NCI-H2171 treated with DMSO at 0.1 percent for 48 hours (cell line): ENCODE results near the gene PLB1.
A peak's percentile ranks its signal among the peaks of the same experiment; 100 is the strongest.

Experiments
- DNase-seq: peaks from one replicate; lab custom pipeline; 2025; lab: John Stamatoyannopoulos, UW

Gene PLB1

DNA sequence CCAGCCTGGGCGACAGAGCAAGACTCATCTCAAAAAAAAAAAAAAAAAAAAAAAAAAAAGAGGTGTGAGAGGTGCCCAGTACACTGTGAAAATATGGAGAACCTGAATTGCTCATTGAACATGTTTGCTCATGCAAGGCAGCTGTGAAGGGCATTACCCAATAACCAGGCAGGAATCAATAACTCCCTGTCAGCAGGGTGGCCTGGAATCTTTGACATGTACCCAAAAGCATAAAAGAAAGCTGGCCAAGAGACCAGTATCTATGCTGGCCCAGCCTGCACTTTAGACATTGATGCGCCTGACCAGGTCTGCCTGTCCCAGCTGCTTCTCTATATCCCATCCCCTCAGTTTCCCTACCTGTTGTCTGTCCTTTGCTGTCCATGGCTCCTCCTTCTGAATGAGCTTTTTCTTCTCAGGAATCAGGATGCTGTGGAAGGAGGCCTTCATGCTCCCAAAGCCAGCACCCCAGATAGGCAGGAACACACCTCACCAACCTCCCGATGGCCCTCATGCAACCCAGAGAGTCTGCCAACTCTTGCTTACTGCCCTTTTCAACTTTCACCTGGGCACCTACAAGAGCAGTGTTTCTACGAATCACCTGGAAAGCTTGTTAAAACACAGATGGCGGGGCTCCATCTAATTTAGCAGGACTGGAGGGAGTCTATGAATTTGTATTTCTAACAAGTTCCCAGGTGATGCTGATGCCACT is 172.4 kb downstream of the PLB1 start:
- DNase-seq: no peak

DNA sequence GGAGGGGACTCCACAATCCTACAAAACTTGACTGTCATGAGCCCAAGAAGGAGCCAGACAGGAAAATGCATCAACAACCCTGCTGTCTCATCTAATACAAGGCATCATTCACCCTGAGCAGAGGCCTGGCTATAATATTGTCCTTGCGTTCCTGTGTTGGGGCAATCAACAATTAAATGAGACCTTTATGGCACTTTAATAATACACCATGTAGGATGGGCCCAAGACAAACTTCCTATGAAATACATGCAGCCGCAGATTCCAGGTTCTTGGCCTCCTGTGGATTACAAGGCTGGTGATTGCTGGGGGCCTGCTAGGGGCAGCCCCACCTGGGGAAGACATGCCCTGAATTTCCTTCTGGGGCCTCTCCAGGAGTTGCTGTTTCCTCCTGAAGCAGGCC is 173.0 kb downstream of the PLB1 start:
- DNase-seq: no peak

DNA sequence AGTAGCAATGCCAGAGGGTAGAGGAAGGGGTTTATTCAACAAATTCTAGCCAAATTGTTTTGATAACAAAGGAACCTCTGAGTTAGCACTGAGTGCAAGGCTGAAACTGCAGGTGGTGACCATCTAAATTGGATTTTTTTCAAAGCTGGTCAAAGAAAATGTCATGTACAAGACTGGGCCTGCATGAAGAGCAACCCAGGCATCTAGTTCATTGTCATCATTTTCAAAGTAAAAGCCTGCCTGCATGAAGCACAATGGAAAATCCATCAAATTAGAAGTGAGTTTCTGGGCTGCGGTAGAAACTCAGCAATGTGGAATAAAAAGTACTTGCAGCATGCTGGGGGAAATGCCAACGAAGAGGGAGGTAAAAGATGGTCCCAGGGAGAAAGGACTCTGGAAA is 175.0 kb downstream of the PLB1 start:
- no peak for DNase-seq

DNA sequence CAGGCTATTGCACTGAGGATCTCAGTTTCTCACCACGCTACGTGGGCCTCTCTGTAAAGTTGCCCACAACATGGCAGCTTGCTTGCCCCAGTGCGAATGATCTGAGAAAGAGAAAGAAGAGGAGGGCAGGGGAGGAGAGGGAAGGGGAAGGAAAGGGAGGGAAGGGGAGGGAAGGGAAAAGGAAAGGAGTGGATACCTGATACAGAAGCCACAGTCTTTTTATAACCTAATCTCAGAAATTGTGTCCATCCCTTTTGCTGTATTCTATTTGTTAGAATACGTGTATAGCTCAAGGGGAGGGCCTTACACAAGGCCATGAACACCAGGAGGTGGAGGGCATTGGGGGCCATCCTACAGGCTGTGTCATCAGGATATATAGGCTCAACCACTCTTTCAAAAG is 177.5 kb downstream of the PLB1 start:
- DNase-seq: no peak

DNA sequence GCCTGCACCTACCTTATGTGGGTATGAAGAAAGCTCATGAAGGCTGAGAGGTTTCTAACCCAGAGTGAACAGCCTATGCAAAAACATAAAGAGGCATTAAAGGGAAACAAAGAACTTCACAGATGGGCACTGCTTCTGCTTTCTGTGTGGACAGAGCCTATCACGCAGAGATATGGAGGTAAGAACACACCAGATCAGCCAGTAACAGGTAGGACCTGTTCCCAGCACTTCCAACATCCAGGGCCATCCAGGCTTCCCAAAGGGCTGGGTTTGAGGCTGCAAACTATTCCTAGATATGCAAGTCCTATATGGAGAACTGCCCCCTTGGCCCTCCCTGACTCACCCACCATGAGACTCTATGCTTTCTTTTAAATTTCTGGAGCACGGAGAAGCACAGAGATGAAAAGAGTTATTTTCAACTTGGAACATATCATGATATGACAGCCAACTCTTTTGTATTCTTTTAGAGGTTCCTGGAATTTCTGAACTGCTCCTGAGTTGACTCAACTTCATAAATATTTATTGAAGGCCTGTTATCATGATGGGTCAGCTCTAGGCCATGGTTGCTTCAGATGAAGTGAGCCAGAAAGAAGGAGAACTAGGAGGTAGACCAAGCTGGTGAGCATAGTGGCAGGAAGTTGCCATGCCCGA is 178.3 kb downstream of the PLB1 start:
- no peak for DNase-seq

DNA sequence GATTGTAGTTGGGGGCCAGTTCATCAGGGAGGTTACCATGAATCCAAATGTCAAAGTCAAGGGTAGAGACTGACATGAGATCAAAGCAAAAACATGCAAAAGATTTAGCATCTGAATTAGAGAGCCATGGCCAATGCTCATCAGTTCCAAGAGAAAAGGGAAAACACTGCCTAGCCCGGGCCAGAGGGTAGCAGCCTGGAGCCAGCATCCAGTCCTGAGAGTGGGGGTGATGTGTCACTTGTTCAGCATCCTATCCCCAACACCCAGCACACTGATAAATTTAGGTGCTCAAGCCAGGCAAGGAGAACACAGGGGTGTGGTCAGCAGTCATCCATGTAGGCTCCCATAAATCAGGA is 178.8 kb downstream of the PLB1 start:
- no peak for DNase-seq

DNA sequence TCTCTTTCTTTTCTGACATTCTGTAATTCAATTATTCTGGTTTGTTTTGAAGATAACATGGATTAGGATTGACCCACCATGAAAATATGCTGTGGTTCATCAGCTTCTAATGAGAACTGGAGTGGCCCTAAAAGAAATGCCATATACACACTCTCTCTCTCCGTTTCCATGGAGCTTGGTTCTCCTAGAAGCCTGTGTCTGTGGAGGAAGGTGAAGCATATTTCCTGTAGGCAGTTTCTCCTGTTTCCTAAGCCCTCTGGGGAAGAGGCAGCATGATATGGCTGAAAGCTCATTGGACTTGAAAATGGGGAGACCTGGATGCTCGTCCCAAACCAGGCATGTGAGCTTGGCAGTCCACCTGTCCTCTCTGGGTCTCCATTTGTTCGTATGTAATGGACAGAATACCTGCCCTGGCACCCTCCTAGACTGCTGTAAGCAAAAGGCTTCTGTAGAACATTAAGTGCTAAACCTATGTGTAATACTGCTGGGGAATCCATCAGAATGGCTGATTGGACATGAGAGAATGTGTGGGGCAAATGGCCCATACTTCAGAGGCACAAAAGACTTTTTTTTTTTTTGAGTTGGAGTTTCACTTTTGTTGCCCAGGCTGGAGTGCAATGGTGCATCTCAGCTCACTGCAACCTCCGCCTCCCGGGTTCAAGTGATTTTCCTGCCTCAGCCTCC is 180.4 kb downstream of the PLB1 start:
- no peak for DNase-seq

DNA sequence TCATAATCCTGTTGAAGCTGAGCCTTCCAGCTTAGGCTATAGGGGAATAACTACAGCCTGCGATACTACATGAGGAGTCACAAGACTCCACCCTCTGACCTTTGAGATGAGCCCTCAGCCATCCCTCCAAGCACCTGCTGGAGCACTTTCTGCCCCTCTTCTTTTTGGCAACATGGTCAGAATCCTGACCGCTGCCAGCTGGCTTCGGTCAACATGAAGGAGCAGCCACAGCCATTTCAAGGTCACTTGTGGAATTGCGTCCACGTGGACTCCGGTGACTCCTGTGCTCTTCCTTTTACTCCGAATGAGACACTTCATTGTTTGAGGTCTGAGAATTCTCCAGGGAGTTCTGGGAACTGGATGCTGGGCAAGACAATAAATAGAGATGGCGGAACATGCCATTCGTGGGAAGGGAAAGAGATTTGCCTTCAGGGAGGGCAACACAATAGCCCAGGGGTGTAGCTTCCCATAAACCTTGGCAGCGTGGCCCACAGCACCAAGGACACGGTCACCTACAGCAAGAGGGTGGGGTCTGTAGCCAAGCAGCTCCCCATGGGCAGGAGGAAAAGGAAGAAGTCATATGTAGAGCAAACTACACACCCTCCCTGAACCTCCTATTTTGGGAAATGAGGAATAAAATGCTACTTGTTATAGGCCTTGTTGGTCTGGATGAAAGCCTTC is 182.5 kb downstream of the PLB1 start:
- DNase-seq: no peak

DNA sequence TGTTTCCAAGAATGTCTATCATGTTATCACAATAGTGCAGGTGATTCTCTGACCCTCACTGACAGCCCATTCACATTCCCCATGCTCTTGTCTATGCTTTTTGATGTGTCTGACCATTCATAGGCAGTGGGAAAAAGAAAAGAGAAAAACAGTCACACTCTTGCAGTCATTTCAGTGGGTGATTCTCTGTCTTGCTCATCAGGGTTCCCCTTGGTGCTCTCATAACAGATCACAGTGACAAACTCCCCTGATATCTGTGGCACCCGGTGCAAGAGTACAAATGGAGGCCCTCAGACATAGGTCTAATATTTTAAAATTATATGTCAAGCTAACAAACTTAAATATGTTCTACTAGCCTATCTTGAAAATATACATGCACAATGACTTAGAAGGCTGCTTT is 183.1 kb downstream of the PLB1 start:
- DNase-seq: no peak

DNA sequence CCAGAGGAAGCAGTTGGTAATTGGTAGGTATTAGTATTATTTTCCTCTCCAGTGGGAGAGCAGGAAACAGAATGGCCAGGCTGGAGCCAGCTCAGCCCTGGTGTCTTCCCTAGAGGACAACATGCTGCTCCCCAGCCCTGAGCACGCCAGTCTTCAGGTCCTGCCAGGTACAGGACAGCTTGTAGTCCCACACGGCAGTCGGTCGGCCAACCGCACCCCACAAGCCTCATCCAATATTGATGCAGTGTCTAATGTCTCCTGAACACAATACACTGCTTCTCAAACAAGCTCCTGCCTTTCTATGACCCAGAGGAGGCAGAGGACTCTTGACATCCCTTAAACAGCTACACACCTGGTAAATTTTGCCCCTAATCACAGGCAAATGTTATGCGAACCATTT is 184.8 kb downstream of the PLB1 start:
- DNase-seq: no peak

DNA sequence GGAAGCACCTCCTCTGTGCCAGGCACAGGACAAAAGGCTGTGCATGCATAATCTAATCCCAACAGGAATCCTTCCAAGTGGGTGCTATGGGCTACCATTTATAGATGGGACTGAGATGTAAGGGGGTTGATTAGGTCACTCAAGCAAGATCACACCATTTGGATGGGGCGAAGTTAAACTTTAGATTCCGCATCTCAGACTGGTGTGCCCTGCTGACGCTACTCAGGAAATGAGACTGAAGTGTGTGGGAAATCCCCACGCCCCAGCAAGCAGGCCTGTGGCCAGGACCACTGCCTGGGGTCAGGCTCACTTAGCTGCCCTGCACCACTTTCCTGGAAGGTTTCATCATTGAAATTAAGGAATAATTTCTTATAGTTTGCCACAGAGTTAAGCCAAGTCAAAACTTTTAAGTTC is 185.3 kb downstream of the PLB1 start:
- DNase-seq: no peak

DNA sequence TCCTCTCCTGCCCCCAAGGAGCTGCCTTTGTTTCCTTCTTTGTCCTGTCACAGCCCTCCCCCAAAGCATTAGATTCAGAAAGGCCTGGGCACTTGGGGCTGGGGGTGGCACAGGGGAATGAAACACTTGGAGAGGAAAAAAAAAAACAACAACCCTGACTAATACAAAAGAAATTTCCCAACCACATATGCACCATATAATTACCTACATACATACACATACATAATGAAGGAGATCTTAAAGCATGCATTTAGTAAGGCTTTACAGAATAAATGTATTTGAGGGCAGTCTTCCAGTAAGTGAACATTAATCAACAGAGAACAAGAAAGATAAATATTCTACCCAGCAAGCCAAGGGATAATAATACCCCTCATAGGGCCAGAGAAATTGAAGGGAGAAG is 185.7 kb downstream of the PLB1 start:
- DNase-seq: no peak

DNA sequence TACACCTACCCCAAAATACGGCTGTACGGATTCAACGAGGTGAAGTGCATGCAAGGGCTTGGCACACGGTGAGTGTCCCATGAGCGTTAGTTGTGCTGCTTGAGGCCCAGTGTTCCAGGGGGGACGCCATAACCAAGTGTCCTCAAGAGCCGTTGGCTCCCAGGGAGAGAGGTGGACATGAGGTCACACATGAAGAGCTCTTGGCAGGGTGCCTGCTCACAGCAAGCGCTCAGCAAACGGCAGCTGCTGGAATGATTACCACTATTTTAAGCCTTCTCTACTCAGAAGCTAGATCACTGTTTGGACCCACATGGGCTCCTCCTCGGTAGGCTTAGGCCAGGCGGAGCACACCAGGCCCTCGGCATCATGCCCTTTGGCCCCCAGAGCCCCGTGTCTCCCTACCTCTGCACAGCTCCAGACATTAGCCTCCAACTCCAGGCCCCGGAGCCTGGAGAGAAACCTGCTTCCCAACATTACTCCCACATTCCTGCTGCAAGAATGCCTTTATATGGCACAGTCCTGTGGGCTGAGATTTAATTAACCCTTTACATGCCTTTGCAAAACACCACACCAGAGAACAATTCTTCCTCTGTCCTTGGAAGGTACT is 187.3 kb downstream of the PLB1 start:
- peak; percentile 12 for DNase-seq

DNA sequence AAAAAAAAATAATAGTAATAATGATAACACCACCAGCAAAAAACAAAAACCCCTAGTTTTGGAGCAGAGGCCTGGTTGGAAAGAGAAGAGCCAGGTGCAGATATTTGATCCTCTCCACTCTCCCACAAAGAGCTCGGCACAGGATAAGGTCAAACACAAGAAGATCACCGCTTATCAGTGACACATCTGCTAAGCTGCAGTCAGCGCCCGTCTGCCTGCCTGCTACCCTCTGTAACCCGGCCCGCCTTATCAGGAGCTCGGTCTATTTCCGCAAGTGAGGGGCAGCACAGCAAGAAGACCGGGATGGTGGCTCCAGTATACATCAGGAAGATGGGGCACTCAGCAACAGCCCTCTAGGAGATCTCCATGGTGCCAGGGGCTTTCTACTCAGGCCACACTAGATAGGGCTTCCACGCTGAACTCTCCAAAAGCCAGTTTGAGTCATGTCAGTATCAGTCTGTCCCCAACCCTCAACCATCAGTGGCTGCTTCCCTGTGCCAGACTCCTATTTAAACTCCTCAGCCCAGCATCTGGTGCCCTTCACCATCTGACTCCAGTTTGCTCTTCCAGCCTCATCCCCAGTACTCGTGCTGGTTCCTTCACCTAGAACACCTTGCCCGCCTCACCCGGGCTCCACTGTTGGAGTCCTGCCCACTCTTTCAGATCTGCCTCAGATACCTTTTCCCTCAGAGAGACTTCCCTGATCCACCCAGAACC is 188.4 kb downstream of the PLB1 start:
- DNase-seq: peak; percentile 80

DNA sequence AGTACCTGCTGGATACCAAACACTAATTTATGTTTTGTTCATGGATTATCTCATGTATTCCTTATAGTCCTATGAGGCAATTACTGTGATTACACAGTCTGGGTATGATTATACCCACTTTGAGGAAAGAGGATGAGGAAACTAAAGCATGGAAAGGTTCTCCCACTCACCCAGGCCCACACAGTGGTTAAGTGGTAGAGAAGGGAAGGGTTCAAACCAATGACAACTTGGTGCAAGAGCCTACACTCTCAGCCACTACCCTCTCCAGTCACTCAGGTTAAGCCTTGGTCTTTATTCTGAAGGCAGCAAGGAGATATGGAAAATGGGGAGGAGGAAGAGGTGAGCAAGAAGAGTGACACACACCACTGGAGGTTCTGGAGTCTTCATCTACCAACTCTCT is 191.3 kb downstream of the PLB1 start:
- DNase-seq: no peak

DNA sequence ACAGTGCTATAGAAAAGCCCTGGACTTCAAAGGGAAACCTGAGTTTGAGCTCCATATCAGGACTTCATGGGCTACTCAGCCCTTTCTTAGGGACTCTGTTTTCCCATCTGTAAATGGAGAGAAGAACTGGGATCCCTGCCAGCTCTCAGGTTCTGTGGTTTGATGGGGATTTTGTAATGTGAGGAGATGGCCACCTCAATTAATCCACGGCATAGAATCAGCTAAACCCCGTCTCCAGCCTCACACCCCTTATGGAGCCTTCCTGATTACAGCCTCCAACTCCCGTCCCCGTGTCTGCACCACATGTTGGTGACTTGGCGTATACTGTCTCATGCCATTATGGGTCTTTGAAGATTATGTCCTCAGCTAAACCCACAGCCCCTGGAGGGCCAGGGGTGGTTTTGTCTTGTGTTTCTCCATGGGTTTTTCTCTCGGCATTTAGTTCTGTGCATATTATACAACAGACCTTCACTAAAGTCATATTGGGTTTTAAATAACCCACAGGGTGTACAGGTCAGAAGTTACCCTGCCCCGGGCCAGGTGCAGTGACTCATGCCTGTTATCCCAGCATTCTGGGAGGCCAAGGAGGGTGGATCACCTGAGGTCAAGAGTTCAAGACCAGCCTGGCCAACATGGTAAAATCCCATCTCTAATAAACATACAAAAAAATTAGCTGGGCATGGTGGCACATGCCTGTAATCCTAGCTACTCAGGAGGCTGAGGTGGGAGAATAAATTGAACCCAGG is 192.0 kb downstream of the PLB1 start:
- DNase-seq: no peak

DNA sequence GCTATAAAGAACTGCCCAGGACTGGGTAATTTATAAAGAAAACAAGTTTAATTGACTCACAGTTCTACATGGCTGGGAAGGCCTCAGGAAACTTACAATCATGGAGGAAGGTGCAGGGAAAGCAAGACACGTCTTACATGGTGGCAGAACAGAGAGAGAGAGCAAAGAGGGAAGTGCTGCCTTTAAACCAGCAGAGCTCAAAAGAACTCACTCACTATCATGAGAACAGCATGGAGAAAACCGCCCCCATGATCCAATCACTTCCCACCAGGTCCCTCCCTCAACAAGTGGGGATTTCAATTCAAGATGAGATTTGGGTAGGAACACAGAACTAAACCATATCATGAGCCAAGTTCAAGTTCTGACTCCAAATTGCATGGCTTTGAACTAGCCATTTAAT is 193.0 kb downstream of the PLB1 start:
- no peak for DNase-seq

DNA sequence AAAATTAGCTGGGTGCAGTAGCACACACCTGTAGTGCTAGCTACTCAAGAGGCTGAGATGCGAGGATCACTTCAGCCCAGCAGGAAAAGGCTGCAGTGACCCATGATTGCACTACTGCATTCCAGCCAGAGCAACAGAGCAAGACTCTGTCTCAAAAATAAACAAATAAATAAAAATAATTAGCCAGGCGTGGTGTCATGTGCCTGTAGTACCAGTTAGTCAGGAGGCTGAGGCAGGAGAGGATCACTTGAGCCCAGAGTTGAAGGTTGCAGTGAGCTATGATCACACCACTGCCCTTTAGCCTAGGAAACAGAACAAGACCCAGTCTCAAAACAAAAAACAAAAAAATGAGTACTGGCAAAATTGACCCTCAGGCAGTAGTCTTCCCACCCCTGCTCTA is 193.9 kb downstream of the PLB1 start:
- no peak for DNase-seq

DNA sequence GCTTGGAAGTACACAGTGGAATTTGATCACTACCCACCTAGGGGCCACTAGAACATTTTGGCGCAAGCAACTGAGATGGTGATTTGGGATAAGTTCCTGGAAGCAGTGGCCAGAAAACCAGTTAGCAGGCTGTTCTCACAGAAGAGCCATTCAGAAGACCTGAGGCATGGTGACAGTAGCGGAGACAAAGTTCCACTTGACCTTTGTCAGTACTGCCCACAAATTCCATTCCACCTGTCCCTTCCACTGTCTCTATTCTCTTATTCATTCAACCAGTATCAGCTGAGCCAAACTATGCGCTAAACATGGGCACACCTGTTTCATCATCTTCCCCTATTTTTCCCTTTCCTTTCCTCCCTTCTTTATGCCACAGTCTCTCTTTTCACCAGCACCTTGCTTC is 196.6 kb downstream of the PLB1 start:
- no peak for DNase-seq

DNA sequence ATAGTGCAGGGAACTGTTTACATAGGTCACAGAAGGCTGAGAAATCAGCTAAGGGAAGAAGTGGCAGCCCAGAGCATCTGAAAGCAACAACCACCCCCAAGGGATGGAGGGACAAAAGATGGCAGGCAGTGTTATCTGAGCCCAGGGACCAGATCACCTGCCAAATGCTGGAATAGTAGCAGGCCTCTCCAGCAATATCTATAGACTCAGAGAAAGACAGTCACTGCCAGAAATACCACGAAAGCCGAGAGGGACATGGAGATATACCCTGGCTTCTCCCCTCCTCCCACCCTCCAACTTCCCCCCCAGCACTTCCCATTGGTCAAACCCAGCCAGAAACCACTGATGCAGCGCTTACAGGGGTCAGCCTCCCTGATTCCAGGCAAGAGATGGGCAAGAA is 197.4 kb downstream of the PLB1 start:
- DNase-seq: no peak
